Large intestine (tissue), 3 donors: ENCODE results near the gene FER. TPM values are rescaled to one million over a fixed set of nuclear protein-coding genes. Genes with fewer than 3 reads are reported as not detected.
"Not testable (repeated sequence)": the region's sequence is repeated elsewhere in the genome, so short reads cannot be mapped to it uniquely, and the experiment has no call there.

Experiments used
- DNase-seq, 2 donors: peaks; one replicate each; pipeline versions ENCODE4 v3.0.0 to v3.0.0-alpha.2; 2013
- H3K27ac ChIP-seq: one replicate; pipeline ENCODE4 v1.5.1; 2013; ENCODE audit warnings: low read length
- H3K27me3 ChIP-seq: 2 replicates; pipeline ENCODE4 v1.6.1; 2013; ENCODE audit warnings: low read length; ENCODE audit not compliant: control insufficient read depth, insufficient read depth
- H3K36me3 ChIP-seq: 2 replicates; pipeline ENCODE4 v1.6.1; 2013; ENCODE audit warnings: low read length; ENCODE audit not compliant: control insufficient read depth, insufficient read depth
- H3K4me1 ChIP-seq: one replicate; pipeline ENCODE4 v1.6.1; 2013; ENCODE audit warnings: low read length; ENCODE audit not compliant: control insufficient read depth, insufficient read depth
- H3K4me3 ChIP-seq: one replicate; pipeline ENCODE4 v1.5.1; 2013; ENCODE audit warnings: low read length
- H3K9me3 ChIP-seq: one replicate; pipeline ENCODE4 v1.6.1; 2013; ENCODE audit warnings: mild to moderate bottlenecking, low read depth, low read length, moderate library complexity; ENCODE audit not compliant: control insufficient read depth
- whole genome bisulfite sequencing: methylation state at CpG from one replicate; pipeline ENCODE4 v1.1.5; 2013; ENCODE audit warnings: low lambda C conversion rate; ENCODE audit not compliant: insufficient coverage; 5-methylcytosine and 5-hydroxymethylcytosine counted together
- polyA plus RNA-seq: library from polyadenylated mRNA; unstranded; fragments of 120-200 nt; gene quantifications from one replicate; pipeline ENCODE4 v1.2.1, GENCODE V29; 2013

Gene FER
- polyA plus RNA-seq, 1 donor: 7.2 TPM

DNA sequence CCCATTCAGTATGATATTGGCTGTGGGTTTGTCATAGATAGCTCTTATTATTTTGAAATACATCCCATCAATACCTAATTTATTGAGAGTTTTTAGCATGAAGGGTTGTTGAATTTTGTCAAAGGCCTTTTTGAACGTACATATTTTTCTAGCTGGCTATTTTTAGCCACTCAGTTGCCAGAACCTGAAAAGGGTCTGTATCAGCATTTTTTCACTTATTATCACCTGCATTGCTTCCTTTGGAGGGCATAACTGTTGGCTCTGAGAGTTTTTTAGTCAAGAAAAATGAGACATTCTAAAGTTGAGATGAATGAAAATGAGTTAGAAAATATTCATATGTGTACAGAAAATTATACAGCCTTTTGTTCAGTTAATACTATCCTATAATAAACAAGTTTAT lies 278.0 kb downstream of the FER start:
- H3K27ac ChIP-seq, H3K27me3 ChIP-seq, H3K9me3 ChIP-seq, H3K4me1 ChIP-seq, H3K36me3 ChIP-seq, H3K4me3 ChIP-seq, DNase-seq: not testable (repeated sequence)
- WGBS: 100% methylated on average over 1 of the region's 1 CpG

DNA sequence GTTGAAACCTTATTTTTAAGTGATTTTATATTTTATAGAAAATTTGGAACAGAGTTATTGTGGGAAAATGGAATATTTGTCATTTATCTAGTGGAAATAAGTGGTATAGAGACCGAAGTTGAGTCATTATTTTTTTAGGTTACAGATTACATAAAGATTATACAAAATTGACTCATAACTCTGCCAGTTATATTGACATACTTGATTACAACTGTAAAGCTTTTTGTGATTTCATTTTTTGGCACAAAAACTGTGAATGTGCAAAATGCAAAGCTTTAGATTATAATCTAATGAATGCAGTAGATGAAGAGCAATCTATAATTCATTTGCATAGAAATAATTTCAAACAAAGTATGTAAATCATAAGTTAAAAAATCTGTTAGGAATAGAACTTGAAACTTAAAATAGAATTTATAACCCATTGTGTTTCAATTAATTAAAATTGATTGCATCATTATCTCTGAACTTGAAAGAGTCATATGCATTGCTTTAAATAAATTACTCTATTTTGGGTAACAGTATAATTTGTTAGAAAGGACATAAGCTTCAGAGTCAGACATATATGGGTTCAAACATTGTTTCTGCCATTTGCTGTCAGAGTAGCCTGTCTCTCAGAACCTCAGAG lies 280.4 kb downstream of the FER start:
- no peaks in the 10 kb centered on the region for H3K27me3 ChIP-seq
- WGBS: 71% methylated on average over 1 of the region's 1 CpG
- no peaks in the 10 kb centered on the region for H3K9me3 ChIP-seq
- no peaks in the 10 kb centered on the region for H3K4me1 ChIP-seq
- no peak overlapping the region for H3K4me3 ChIP-seq
- no peak for DNase-seq
- H3K27ac ChIP-seq: no peak overlapping the region
- H3K36me3 ChIP-seq: peaks cover 3% of the 10 kb centered on the region

DNA sequence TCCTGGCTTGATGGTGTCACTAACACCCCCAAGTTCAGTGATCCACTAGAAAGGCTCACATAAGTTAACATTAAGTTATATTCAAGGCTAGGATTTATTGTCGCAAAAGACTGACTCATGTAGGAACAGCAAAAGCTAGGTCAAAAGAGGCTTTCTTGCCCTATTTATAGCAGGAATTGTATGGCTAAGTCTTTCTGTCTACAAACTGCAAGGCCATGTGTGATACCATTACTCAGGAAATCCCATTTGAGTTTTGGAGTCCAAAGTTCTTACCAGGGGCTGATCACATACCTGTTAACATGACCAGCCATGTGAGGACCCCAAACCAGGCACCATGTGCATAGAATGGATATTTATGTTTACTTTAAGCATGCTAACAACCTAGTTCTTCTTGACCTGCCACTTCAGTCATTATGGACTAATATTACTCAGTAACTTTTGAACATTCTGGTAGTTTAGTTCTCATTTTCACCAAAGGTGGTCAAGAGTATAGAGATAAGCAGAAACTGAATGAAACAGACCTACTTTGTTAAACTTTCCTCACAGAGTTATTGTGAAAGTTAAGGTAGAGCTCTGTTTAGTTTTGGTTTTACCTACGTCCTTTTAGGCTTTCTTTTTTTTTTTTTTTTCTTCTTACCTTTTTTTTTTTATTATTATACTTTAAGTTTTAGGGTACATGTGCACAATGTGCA lies 281.1 kb downstream of the FER start:
- Histone ChIP-seq H3K27ac (no peak overlapping the region), H3K9me3 (no peaks in the 10 kb centered on the region), H3K4me3 (no peak overlapping the region), H3K4me1 (no peaks in the 10 kb centered on the region), H3K27me3 (no peaks in the 10 kb centered on the region), H3K36me3 (peaks cover 3% of the 10 kb centered on the region)
- DNase-seq: no peak
- WGBS: 94% methylated on average over 2 of the region's 2 CpGs

DNA sequence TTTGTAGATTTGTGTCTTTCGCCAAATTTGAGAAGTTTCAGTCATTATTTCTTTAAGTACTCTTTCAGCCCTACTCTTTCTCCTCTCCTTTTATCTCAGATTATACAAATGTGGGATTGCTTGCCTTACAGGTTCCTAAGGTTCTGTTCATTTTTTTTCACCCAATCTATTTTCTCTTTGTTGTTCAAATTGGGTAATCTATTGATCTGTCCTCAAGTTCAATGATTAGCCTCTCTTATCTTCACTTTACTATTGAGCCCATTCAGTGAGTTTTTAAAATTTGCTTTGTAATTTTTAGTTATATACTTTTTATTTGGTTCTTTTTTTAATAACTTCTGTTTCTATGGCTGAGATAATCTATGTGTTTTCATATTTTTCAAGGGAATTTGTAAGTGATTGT lies 282.1 kb downstream of the FER start:
- no peaks in the 10 kb centered on the region for H3K27me3 ChIP-seq
- H3K4me1 ChIP-seq: no peaks in the 10 kb centered on the region

DNA sequence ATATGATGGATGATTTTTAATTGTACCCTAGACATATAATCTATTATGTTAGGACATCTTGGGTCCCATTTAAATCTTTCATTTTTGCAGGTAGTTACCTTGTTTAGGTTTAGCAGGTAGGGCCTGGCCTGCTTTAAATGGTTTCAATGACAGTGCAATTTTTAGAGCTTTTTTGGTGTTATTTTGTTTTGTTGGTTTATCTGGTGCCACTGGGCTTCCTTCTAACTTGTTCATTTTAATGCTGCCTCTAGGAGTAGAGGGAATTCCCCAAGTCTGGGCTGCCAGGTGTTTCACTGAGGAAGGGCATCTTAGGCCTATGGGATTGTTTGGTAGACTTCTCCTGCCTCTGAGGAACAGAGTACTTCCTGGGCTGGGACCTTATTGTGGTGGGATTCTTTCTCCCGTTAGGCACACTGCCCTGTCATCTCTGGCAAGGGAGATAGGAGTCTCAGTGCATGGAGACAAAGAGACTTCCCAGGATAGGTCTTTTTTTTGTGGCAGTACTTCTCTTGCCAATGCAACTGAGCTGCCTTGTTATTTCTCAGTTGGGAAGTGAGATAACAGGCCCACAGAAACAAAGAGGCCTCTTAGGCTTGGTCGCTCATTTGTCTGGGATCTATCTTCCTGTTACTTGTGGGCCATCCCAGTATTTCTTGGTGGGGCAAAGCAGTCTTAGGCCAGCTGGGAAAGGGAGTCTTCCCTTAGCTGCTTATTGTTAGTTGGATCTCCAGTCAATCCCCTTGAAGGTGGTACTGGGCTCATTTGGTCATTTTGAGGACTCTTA lies 282.9 kb downstream of the FER start:
- no CpG with 5 or more reads among the region's 2 CpGs for WGBS
- H3K9me3 ChIP-seq: no peaks in the 10 kb centered on the region

More for the DNA sequence above, 282.1 kb downstream of the FER start:
- no peak overlapping the region for H3K27ac ChIP-seq
- no peak overlapping the region for H3K4me3 ChIP-seq
- no peaks in the 10 kb centered on the region for H3K36me3 ChIP-seq
- no peaks in the 10 kb centered on the region for H3K9me3 ChIP-seq
- 100% methylated on average over 1 of the region's 1 CpG for WGBS
- no peak for DNase-seq

DNA sequence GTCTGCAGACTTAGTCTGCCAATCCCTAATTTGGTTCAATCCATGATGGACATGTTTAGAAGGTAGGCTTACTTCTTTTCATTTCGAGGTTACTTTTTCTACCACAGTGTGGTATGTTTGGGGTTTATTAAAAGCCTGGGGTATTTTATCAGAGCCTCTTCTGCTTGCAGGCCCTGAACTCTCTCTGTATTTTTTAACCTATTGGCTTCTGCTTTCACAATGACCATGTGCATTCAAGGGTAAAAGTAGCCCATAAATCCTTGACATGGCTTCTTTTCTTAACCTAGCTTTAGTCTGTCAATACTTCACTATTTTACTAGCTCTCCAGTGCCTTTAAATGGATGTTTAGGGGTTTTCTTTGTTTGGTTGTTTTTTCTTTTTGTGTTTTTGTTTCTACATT lies 286.6 kb downstream of the FER start:
- Histone ChIP-seq H3K27ac (no peak overlapping the region), H3K9me3 (no peaks in the 10 kb centered on the region), H3K27me3 (no peaks in the 10 kb centered on the region), H3K4me3 (no peak overlapping the region), H3K4me1 (no peaks in the 10 kb centered on the region), H3K36me3 (no peaks in the 10 kb centered on the region)
- no peak for DNase-seq
- no CpG with 5 or more reads among the region's 1 CpG for WGBS

More for the DNA sequence above, 282.9 kb downstream of the FER start:
- Histone ChIP-seq H3K27me3 (no peaks in the 10 kb centered on the region), H3K4me3 (no peak overlapping the region), H3K36me3 (no peaks in the 10 kb centered on the region), H3K27ac (no peak overlapping the region), H3K4me1 (no peaks in the 10 kb centered on the region)
- DNase-seq: no peak

DNA sequence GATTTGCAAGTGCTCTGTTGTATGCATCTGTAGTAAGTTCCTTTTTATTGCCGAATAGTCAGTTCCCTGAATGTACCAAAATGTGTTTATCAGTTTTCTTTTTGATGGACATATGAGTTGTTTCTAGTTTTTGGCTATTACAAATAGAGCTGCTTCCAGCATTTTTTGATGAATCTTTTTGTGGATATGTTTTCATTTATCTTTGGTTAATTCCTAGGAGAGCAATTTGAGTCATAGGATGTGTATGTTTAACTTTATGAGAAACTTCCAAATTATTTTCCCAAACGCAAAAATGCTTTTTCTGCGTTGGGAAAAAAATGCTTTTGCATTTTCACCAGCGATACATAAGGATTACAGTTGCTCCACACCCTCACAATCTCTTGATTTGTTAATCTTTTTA lies 287.7 kb downstream of the FER start:
- Histone ChIP-seq H3K4me1 (no peaks in the 10 kb centered on the region), H3K27me3 (no peaks in the 10 kb centered on the region), H3K4me3 (no peak overlapping the region), H3K27ac (no peak overlapping the region), H3K9me3 (no peaks in the 10 kb centered on the region), H3K36me3 (no peaks in the 10 kb centered on the region)
- DNase-seq: no peak
- WGBS: 80% methylated on average over 2 of the region's 4 CpGs

DNA sequence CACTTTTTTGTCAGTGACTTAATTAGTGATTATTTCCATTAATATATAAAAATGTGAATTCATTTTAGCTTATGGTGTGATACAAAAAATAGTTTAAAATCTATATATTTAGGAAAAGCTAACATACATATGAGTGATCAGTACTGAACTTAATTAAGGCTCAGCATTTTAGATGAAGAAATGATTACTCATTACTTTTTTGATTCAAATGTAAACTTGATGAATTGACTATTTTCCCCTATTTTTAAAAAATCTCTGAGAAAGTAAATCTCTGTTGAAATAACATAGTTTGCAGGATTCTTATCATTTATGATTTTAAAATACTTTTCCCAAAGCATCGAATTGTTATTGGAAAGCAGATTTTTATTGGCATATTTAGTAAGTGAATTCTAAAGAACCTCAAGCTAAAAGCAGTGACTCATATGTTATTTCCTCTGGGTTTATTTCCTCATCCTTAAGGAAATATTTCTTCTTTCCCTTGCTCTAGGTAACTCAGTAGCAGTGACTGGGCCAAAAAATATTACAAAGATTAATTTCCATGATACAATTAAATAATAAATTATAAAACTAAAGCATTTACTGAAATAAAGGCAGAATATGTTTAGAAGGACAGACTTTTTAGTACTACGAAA lies 290.6 kb downstream of the FER start:
- no peak for DNase-seq
- Histone ChIP-seq H3K36me3 (no peaks in the 10 kb centered on the region), H3K27me3 (no peaks in the 10 kb centered on the region), H3K9me3 (no peaks in the 10 kb centered on the region), H3K4me3 (no peak overlapping the region), H3K4me1 (no peaks in the 10 kb centered on the region), H3K27ac (no peak overlapping the region)
- 100% methylated on average over 2 of the region's 2 CpGs for WGBS

DNA sequence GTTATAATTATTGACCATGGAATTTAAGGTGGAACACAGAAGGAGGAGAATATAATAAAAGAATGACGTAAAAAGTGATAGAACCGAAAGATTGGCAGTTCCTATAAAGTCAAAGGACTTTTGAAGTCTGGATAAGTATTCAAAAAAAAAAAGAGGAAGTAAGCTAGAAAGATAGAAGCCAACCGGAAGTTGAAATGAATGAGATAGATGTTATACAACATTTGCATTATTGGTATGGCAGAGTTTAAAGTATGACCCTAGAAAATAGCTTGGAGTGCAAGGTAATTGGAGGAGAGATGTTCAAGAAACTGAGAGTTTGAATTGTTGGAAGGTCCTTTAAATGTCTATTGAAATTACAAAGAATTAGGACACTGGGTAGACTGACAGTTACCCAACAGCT lies 293.6 kb downstream of the FER start:
- Histone ChIP-seq H3K27me3 (no peaks in the 10 kb centered on the region), H3K27ac (no peak overlapping the region), H3K4me1 (no peaks in the 10 kb centered on the region), H3K36me3 (no peaks in the 10 kb centered on the region), H3K9me3 (no peaks in the 10 kb centered on the region), H3K4me3 (no peak overlapping the region)
- WGBS: 90% methylated on average over 3 of the region's 3 CpGs
- DNase-seq: no peak

DNA sequence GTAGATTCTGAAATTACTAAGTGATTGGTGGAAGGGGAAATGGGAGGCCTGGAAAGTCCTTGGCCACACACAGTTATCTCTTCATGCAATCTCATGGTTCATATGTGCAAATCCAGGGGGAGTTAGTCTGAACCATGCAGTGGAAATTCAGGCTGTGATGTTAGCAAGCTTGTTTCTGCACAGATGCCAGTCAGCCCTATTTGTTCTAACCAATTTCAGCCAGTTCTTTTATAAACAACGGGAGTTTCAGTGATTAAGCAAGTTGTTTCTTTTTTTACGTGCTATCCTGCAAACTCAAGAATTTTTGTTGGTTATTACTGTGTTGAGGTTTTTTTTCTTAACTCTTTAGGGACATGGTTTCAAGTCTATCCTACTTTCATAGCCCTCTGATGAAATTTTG lies 298.0 kb downstream of the FER start:
- DNase-seq: no peak
- H3K36me3 ChIP-seq: no peaks in the 10 kb centered on the region
- 78% methylated on average over 2 of the region's 2 CpGs for WGBS
- H3K27ac ChIP-seq: no peak overlapping the region
- H3K4me1 ChIP-seq: no peaks in the 10 kb centered on the region
- H3K9me3 ChIP-seq: no peaks in the 10 kb centered on the region
- H3K4me3 ChIP-seq: no peak overlapping the region
- H3K27me3 ChIP-seq: no peaks in the 10 kb centered on the region
